PFSK-1 (cell line): ENCODE results near the gene RAB8A.

ENCODE experiments used
- POLR2AphosphoS5 ChIP-seq: IDR thresholded peaks from 2 replicates; pipeline ENCODE4 v1.6.1; 2012; ENCODE audit warnings: low read depth, mild to moderate bottlenecking, control low read depth, low read length, moderate library complexity
- SIN3A ChIP-seq: IDR thresholded peaks from 2 replicates; pipeline ENCODE4 v1.6.1; 2012; ENCODE audit warnings: mild to moderate bottlenecking, low read length, moderate library complexity, borderline replicate concordance; ENCODE audit not compliant: insufficient read depth
- TF ChIP-seq, protein P1 (sequence below), 2 experiments: IDR thresholded peaks; 2 replicates each; pipeline versions ENCODE4 v1.6.1 to v1.8.0; 2011 to 2012; ENCODE audit warnings: low read depth in 2 of 2, low read length in 2 of 2, control low read depth in 1 of 2, inconsistent platforms in 1 of 2, mild to moderate bottlenecking in 1 of 2, moderate library complexity in 1 of 2; ENCODE audit not compliant: insufficient read depth in 1 of 2

DNA sequence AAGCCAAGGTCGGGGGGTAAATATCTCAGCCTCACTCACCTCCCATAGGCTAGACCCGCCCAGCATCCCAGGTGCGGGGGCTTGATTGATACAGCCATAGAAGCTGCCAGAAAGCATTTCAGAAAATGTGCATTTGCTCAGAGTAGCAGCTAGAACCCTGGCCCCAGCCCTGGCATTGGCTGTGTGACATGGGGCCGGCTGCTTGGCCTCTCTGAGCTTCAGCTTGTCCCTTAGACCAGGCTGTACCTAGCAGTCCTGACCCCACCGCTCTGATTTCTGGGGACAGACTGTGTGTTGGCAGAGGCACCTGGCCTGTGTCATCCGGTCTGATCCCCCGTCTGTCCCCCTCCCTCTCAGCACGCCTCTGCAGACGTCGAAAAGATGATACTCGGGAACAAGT lies 15.4 kb downstream of the RAB8A start:
- no peak for TF ChIP-seq POLR2AphosphoS5
- TF ChIP-seq, protein P1, sequence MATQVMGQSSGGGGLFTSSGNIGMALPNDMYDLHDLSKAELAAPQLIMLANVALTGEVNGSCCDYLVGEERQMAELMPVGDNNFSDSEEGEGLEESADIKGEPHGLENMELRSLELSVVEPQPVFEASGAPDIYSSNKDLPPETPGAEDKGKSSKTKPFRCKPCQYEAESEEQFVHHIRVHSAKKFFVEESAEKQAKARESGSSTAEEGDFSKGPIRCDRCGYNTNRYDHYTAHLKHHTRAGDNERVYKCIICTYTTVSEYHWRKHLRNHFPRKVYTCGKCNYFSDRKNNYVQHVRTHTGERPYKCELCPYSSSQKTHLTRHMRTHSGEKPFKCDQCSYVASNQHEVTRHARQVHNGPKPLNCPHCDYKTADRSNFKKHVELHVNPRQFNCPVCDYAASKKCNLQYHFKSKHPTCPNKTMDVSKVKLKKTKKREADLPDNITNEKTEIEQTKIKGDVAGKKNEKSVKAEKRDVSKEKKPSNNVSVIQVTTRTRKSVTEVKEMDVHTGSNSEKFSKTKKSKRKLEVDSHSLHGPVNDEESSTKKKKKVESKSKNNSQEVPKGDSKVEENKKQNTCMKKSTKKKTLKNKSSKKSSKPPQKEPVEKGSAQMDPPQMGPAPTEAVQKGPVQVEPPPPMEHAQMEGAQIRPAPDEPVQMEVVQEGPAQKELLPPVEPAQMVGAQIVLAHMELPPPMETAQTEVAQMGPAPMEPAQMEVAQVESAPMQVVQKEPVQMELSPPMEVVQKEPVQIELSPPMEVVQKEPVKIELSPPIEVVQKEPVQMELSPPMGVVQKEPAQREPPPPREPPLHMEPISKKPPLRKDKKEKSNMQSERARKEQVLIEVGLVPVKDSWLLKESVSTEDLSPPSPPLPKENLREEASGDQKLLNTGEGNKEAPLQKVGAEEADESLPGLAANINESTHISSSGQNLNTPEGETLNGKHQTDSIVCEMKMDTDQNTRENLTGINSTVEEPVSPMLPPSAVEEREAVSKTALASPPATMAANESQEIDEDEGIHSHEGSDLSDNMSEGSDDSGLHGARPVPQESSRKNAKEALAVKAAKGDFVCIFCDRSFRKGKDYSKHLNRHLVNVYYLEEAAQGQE (IDR thresholded peaks at IDR 0.05; ENCODE audit: insufficient read depth in 1 of 2, low read depth in 2 of 2, low read length in 2 of 2) = no peak
- no peak for TF ChIP-seq SIN3A
